HepG2 (cell line): Measurements from ENCODE around the gene GPC6. TPM values are rescaled to one million over a fixed set of nuclear protein-coding genes. Genes with fewer than 3 reads are reported as not detected.

Source experiments
- ATAC-seq: fragments of 200-7000 bp; cut with Tn5 transposase; 3 replicates; pipeline ENCODE4 v1.9.1; 2020; ENCODE audit warnings: mild to moderate bottlenecking, moderate library complexity
- BruUV-seq: library from RNA; stranded (reverse); fragments of 400-500 nt; replicated peaks from 2 replicates; lab custom pipeline; 2021; lab: Mats Ljungman, UMichigan
- CTCF ChIA-PET: fragments of 300-600 bp; formaldehyde crosslinking; extraction: SDS; loops from one replicate; lab custom pipeline; 2021; ENCODE audit warnings: low total read pairs, inconsistent platforms, low intra/inter-chr PET ratio; lab: Yijun Ruan, JAX
- POLR2A ChIA-PET: fragments of 350-600 bp; sonication (Branson Sonifier 250); formaldehyde crosslinking; loops from one replicate; lab custom pipeline; 2020; ENCODE audit warnings: antibody characterized with exemption, inconsistent platforms; lab: Yijun Ruan, JAX
- DNase-seq: peaks from one replicate; pipeline ENCODE4 v3.0.0-alpha.2; 2015; ENCODE audit warnings: low spot score
- FAIRE-seq: peaks from 3 replicates; lab custom pipeline; 2011; peaks lifted over from hg19 to GRCh38; lab: Jason Lieb, UNC
- H2AFZ ChIP-seq: one replicate; pipeline ENCODE4 v1.6.1; 2011; ENCODE audit warnings: low read length, inconsistent platforms
- H3K27ac ChIP-seq: fragments of 300-600 bp; 3 replicates; pipeline ENCODE4 v1.8.0; 2011; ENCODE audit warnings: mixed run types, mild to moderate bottlenecking, mixed read lengths, low read length, inconsistent platforms; ENCODE audit not compliant: insufficient read depth; ENCODE audit errors: extremely low read length
- H3K27me3 ChIP-seq, 2 experiments: fragments of 200-600 bp in 1 of 2; 2 replicates in 1 of 2; 3 replicates in 1 of 2; pipeline versions ENCODE4 v1.6.0 to v1.8.0; 2011; ENCODE audit warnings: low read length in 2 of 2, mild to moderate bottlenecking in 2 of 2, moderate library complexity in 2 of 2, inconsistent platforms in 1 of 2; ENCODE audit not compliant: insufficient read depth in 2 of 2, control insufficient read depth in 1 of 2
- H3K36me3 ChIP-seq, 2 experiments: fragments of 200-600 bp in 1 of 2; replicated peaks in 1 of 2; 2 replicates in 1 of 2; 3 replicates in 1 of 2; pipeline versions ENCODE4 v1.5.1 to v1.8.0; 2011; ENCODE audit warnings: low read length in 2 of 2, inconsistent platforms in 1 of 2; ENCODE audit not compliant: insufficient read depth in 2 of 2, control insufficient read depth in 1 of 2
- H3K4me1 ChIP-seq: 2 replicates; pipeline ENCODE4 v1.5.1; 2012; ENCODE audit warnings: low read length, inconsistent platforms; ENCODE audit not compliant: insufficient read depth
- H3K4me2 ChIP-seq: 2 replicates; pipeline ENCODE4 v1.6.0; 2011; ENCODE audit warnings: low read depth, low read length, inconsistent platforms
- H3K4me3 ChIP-seq, 3 experiments: fragments of 200-600 bp in 1 of 3; sonication (generic), shearing (Covaris generic) in 1 of 3; replicated peaks in 1 of 3; 2 replicates each; pipeline ENCODE4 v1.5.1; 2011 to 2016; ENCODE audit warnings: low read length in 3 of 3, inconsistent platforms in 2 of 3, low read depth in 2 of 3, mild to moderate bottlenecking in 2 of 3, control low read depth in 1 of 3, mixed read lengths in 1 of 3; ENCODE audit not compliant: insufficient read depth in 1 of 3
- H3K79me2 ChIP-seq: one replicate; pipeline ENCODE4 v1.6.1; 2011; ENCODE audit warnings: low read length, inconsistent platforms; ENCODE audit not compliant: insufficient read depth
- H3K9ac ChIP-seq: 2 replicates; pipeline ENCODE4 v1.6.0; 2011; ENCODE audit warnings: mild to moderate bottlenecking, low read depth, low read length, inconsistent platforms; ENCODE audit not compliant: insufficient read depth
- H3K9me3 ChIP-seq: 2 replicates; pipeline ENCODE4 v1.5.1; 2012; ENCODE audit warnings: mild to moderate bottlenecking, low read length
- H4K20me1 ChIP-seq: 2 replicates; pipeline ENCODE4 v1.6.0; 2011; ENCODE audit warnings: inconsistent platforms, mild to moderate bottlenecking, low read length, moderate library complexity; ENCODE audit not compliant: insufficient read depth
- CEBPG ChIP-seq: IDR thresholded peaks from 2 replicates; pipeline ENCODE4 v1.6.1; 2016
- MBD4 ChIP-seq: IDR thresholded peaks from 2 replicates; pipeline ENCODE4 v1.6.1; 2012; ENCODE audit warnings: low read length, inconsistent platforms, borderline replicate concordance
- MEF2D ChIP-seq: sonication (generic); formaldehyde crosslinking; IDR thresholded peaks from 2 replicates; pipeline ENCODE4 v1.5.1; 2020; ENCODE audit warnings: mild to moderate bottlenecking, missing genetic modification reagents
- SMAD3 ChIP-seq: sonication (generic); formaldehyde crosslinking; IDR thresholded peaks from 2 replicates; pipeline ENCODE4 v1.4.0; 2020; ENCODE audit warnings: missing genetic modification reagents
- SP140L ChIP-seq: sonication (generic); formaldehyde crosslinking; IDR thresholded peaks from 2 replicates; pipeline ENCODE4 v1.4.0; 2020; ENCODE audit warnings: missing genetic modification reagents, borderline replicate concordance
- ZBTB8A ChIP-seq: sonication (generic); formaldehyde crosslinking; IDR thresholded peaks from 2 replicates; pipeline ENCODE4 v1.4.0; 2020; ENCODE audit warnings: mild to moderate bottlenecking, low read depth, missing genetic modification reagents, borderline replicate concordance
- ZNF567 ChIP-seq: sonication (generic); formaldehyde crosslinking; IDR thresholded peaks from 2 replicates; pipeline ENCODE4 v1.8.1; 2023; ENCODE audit warnings: mild to moderate bottlenecking, missing genetic modification reagents, borderline replicate concordance
- ZNF720 ChIP-seq: sonication (generic); formaldehyde crosslinking; IDR thresholded peaks from 2 replicates; pipeline ENCODE4 v1.4.0; 2020; ENCODE audit warnings: missing genetic modification reagents
- ZSCAN12 ChIP-seq: sonication (generic); formaldehyde crosslinking; IDR thresholded peaks from 2 replicates; pipeline ENCODE4 v1.9.0; 2021; ENCODE audit warnings: mild to moderate bottlenecking, missing genetic modification reagents
- ZSCAN29 ChIP-seq: sonication (generic); formaldehyde crosslinking; conservative IDR thresholded peaks from 2 replicates; pipeline ENCODE4 v1.4.0; 2020; ENCODE audit warnings: mild to moderate bottlenecking, missing genetic modification reagents
- WGBS: methylation state at CpG from one replicate; pipeline ENCODE4 v1.1.6; 2017; ENCODE audit warnings: low lambda C conversion rate; 5-methylcytosine and 5-hydroxymethylcytosine counted together
- in situ Hi-C: cut with HindIII; loops from 2 replicates; pipeline ENCODE4 v1.10.0; 2017; ENCODE audit warnings: low pct_unique_long_range_greater_than_20kb; ENCODE audit not compliant: extremely low pct_ligation_motif_present
- intact Hi-C: fragments of 100-400 bp; cut with micrococcal nuclease; formaldehyde crosslinking; loops from one replicate; pipeline ENCODE4 v1.10.0; 2022; ENCODE audit not compliant: unreplicated experiment
- polyA plus RNA-seq, 8 experiments: library from polyadenylated mRNA; depleted of rRNA in 3 of 8; stranded (reverse) in 7 of 8; unstranded in 1 of 8; fragments of >200 nt; fragmentation: Illumina TruSeq in 4 of 8; extraction: Trizol in 4 of 8; gene quantifications; 2 replicates each; pipeline versions ENCODE4 v1.2.1 to v1.2.3, GENCODE V29; 2011 to 2016; ENCODE audit warnings: low read depth in 4 of 8, missing spikeins in 1 of 8, mixed read lengths in 1 of 8; ENCODE audit not compliant: insufficient read depth in 1 of 8
- total RNA-seq, 5 experiments: library from RNA; depleted of rRNA; stranded (reverse); fragments of >200 nt; fragmentation: Illumina TruSeq; extraction: Trizol; gene quantifications; 2 replicates each; pipeline ENCODE4 v1.2.3, GENCODE V29; 2016; ENCODE audit warnings: low read depth in 1 of 5
- TF ChIP-seq, protein P1 (sequence below): sonication (generic); formaldehyde crosslinking; IDR thresholded peaks from 2 replicates; pipeline ENCODE4 v1.4.0; 2020; ENCODE audit warnings: missing genetic modification reagents, low read depth, mild to moderate bottlenecking, borderline replicate concordance
- TF ChIP-seq, protein P2 (sequence below): sonication (generic); formaldehyde crosslinking; IDR thresholded peaks from 2 replicates; pipeline ENCODE4 v1.8.1; 2022; ENCODE audit warnings: low read depth, mild to moderate bottlenecking, missing genetic modification reagents

GPC6 gene
- total and polyA plus RNA-seq, 2 of the 13 experiments (the other 11 are each of a cell fraction or from before 2014, with no cell fraction given), result 24.5 to 33.9 TPM

DNA sequence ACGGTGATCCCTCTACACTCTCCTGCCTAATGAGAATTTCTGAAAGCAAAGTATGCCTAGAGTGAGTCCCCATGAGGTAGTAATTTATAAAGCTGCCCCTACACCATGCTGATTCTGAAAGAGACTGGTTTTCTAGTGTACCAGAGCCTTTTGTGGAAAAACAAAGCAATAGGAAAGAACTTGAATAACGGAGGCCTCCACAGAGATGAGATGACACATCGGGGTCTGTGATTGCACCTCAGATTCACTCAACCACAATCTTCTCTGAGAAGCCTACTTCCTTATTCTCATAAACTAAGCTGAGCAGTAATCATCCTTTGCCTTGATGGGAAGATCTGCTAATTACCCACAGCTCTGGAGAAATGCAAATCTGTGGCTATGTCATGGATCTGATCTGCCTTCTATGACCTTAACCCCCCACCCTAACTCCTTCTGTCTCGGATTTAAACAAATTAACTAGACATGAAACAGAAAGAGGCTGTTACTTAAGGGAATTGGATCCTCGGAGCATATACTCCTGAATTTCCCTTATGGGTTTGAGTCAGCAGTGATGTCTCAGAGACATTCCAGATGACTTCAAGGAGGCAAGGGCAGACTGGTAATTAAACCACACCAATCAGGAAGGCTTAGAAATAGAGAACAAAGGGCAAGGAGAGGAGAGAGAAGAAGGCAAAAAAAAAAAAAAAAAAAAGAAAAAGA lies 1124.8 kb downstream of the GPC6 start:
- DNase-seq, result no peak
- no TSS peak for BruUV-seq
- ATAC-seq, result no peak
- FAIRE-seq, result no peak
- Histone ChIP-seq H3K36me3 (no peaks in the 10 kb centered on the region), H3K9ac (no peak overlapping the region), H3K4me1 (no peaks in the 10 kb centered on the region), H3K4me3 (no peak overlapping the region), H3K27me3 (no peaks in the 10 kb centered on the region), H2AFZ (no peak overlapping the region), H3K79me2 (no peaks in the 10 kb centered on the region), H4K20me1 (no peaks in the 10 kb centered on the region), H3K27ac (no peak overlapping the region), H3K9me3 (no peaks in the 10 kb centered on the region), H3K4me2 (no peak overlapping the region)
- in situ Hi-C loops, result loop anchor here (25.0 kb wide), 1 partner anchor 1389 kb away; no protein-coding TSS in a partner anchor
- CTCF ChIA-PET, result no interaction called here
- 94% methylated on average over 5 of the region's 5 CpGs for WGBS
- intact Hi-C loops, result no loop called here
- POLR2A ChIA-PET, result no interaction called here
- no peak for TF ChIP-seq ZNF567 (CRISPR knock-in tag)
- TF ChIP-seq ZNF720 (CRISPR knock-in tag), result no peak
- no peak for TF ChIP-seq ZSCAN12 (CRISPR knock-in tag)
- TF ChIP-seq, protein P1, sequence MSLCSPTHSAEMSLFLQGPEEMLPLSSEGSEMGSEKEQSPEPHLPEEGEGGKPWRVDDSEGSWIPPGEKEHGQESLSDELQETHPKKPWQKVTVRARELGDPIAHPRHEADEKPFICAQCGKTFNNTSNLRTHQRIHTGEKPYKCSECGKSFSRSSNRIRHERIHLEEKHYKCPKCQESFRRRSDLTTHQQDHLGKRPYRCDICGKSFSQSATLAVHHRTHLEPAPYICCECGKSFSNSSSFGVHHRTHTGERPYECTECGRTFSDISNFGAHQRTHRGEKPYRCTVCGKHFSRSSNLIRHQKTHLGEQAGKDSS (CRISPR knock-in tag), result no peak

DNA sequence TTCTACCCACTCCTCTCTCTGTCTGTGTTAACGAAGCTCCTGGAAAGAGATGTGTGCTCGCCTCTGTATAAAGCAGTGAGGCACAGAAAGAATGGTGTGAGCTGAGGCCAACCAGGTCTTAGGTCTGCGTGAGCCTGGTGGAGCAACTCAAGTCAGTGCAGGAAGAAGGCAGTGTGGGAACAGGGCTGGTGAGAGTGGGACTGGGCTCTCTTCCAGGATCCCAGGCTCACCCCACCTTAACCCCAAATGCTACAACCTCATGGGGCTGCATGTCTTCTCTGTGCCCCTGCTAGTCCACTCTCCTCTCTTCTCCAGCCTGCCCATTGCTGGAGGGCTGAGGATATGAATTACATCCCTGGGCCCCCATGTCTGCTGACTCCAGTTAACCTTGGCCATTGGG lies 1125.5 kb downstream of the GPC6 start:
- Histone ChIP-seq H2AFZ (no peak overlapping the region), H3K4me1 (no peaks in the 10 kb centered on the region), H3K9ac (no peak overlapping the region), H3K36me3 (no peaks in the 10 kb centered on the region), H3K4me3 (no peak overlapping the region), H4K20me1 (no peaks in the 10 kb centered on the region), H3K79me2 (no peaks in the 10 kb centered on the region), H3K27me3 (no peaks in the 10 kb centered on the region), H3K27ac (no peak overlapping the region), H3K4me2 (no peak overlapping the region), H3K9me3 (no peaks in the 10 kb centered on the region)
- ChIA-PET POLR2A (no interaction called here), CTCF (no interaction called here)
- intact Hi-C loops, result no loop called here
- in situ Hi-C loops, result loop anchor here (25.0 kb wide), 1 partner anchor 1390 kb away; no protein-coding TSS in a partner anchor
- 91% methylated on average over 3 of the region's 3 CpGs for WGBS
- no TSS peak for BruUV-seq
- DNase-seq (no peak), ATAC-seq (no peak), FAIRE-seq (no peak)
- TF ChIP-seq MEF2D (CRISPR knock-in tag) (no peak), SP140L (no peak), ZBTB8A (CRISPR knock-in tag) (no peak), ZSCAN29 (CRISPR knock-in tag) (no peak), SMAD3 (CRISPR knock-in tag) (no peak), CEBPG (CRISPR knock-in tag) (no peak), MBD4 (no peak)
- TF ChIP-seq, protein P2, sequence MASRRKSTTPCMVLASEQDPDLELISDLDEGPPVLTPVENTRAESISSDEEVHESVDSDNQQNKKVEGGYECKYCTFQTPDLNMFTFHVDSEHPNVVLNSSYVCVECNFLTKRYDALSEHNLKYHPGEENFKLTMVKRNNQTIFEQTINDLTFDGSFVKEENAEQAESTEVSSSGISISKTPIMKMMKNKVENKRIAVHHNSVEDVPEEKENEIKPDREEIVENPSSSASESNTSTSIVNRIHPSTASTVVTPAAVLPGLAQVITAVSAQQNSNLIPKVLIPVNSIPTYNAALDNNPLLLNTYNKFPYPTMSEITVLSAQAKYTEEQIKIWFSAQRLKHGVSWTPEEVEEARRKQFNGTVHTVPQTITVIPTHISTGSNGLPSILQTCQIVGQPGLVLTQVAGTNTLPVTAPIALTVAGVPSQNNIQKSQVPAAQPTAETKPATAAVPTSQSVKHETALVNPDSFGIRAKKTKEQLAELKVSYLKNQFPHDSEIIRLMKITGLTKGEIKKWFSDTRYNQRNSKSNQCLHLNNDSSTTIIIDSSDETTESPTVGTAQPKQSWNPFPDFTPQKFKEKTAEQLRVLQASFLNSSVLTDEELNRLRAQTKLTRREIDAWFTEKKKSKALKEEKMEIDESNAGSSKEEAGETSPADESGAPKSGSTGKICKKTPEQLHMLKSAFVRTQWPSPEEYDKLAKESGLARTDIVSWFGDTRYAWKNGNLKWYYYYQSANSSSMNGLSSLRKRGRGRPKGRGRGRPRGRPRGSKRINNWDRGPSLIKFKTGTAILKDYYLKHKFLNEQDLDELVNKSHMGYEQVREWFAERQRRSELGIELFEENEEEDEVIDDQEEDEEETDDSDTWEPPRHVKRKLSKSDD (CRISPR knock-in tag), result no peak
